GM18951 (cell line): ENCODE results near the gene MYL4.
"Not testable (repeated sequence)": the region's sequence is repeated elsewhere in the genome, so short reads cannot be mapped to it uniquely, and the experiment has no call there.

Experiments
- POLR2A ChIP-seq: IDR thresholded peaks from 4 replicates; pipeline ENCODE4 v1.6.1; 2011; ENCODE audit warnings: mild to moderate bottlenecking; ENCODE audit not compliant: insufficient read length, insufficient read depth; ENCODE audit errors: extremely low read depth
- in situ Hi-C: fragments of 300-500 bp; cut with MboI; formaldehyde crosslinking; loops from one replicate; pipeline ENCODE4 v1.12.0; 2022; ENCODE audit warnings: low sequenced_read_pairs, mixed read lengths, inconsistent platforms; ENCODE audit not compliant: unreplicated experiment

Gene MYL4

GRCh38 chr17:47203984-47204721 lies 5.0 kb upstream of the MYL4 start:
- in situ Hi-C loops = no loop called here

GRCh38 chr17:47204722-47205418 lies 4.3 kb upstream of the MYL4 start:
- peak; percentile 45 for TF ChIP-seq POLR2A
- in situ Hi-C loops = no loop called here

More at GRCh38 chr17:47203984-47204721, 5.0 kb upstream of the MYL4 start:
- no peak for TF ChIP-seq POLR2A

GRCh38 chr17:47205419-47205963 lies 3.7 kb upstream of the MYL4 start:
- TF ChIP-seq POLR2A = peak; percentile 41
- in situ Hi-C loops = no loop called here

GRCh38 chr17:47207143-47208067 lies 1.7 kb upstream of the MYL4 start:
- in situ Hi-C loops = no loop called here
- no peak for TF ChIP-seq POLR2A

GRCh38 chr17:47209499-47209898 lies 351 bp downstream of the MYL4 start:
- in situ Hi-C loops = no loop called here
- TF ChIP-seq POLR2A = no peak

- in situ Hi-C loops = no loop called here
- no peak for TF ChIP-seq POLR2A
Measured at GRCh38 chr17:47210105-47210504, 957 bp downstream of the MYL4 start.

GRCh38 chr17:47210779-47211178 lies 1.6 kb downstream of the MYL4 start:
- in situ Hi-C loops = no loop called here
- no peak for TF ChIP-seq POLR2A

- TF ChIP-seq POLR2A = no peak
- in situ Hi-C loops = no loop called here
Measured at GRCh38 chr17:47212458-47212857, 3.3 kb downstream of the MYL4 start.

GRCh38 chr17:47213540-47213939 lies 4.4 kb downstream of the MYL4 start:
- no peak for TF ChIP-seq POLR2A
- in situ Hi-C loops = no loop called here

- no peak for TF ChIP-seq POLR2A
- in situ Hi-C loops = no loop called here
Measured at GRCh38 chr17:47214931-47215330, 5.8 kb downstream of the MYL4 start.

- in situ Hi-C loops = not testable (repeated sequence)
Measured at GRCh38 chr17:47216821-47217220, 7.7 kb downstream of the MYL4 start.

GRCh38 chr17:47217279-47217678 lies 8.1 kb downstream of the MYL4 start:
- in situ Hi-C loops = not testable (repeated sequence)

GRCh38 chr17:47218896-47219430 lies 9.8 kb downstream of the MYL4 start:
- in situ Hi-C loops = no loop called here
- no peak for TF ChIP-seq POLR2A
